Neural cell (in vitro differentiated cells): ENCODE data around the gene NME9. TPM values are rescaled to one million over a fixed set of nuclear protein-coding genes. Genes with fewer than 3 reads are reported as not detected.

Source experiments
- H2AFZ ChIP-seq: fragments of 200-600, 300-800 bp; sonication (generic), shearing (Covaris generic); 2 replicates; pipeline ENCODE4 v1.6.0; 2014; ENCODE audit warnings: low read depth, mild to moderate bottlenecking, antibody characterized with exemption, low read length, moderate library complexity
- H3F3A ChIP-seq: fragments of 200-600 bp; shearing (Covaris generic); 2 replicates; pipeline ENCODE4 v1.6.1; 2016; ENCODE audit warnings: mild to moderate bottlenecking, moderate library complexity, mixed read lengths, antibody characterized with exemption, low read length; ENCODE audit not compliant: insufficient read depth, poor library complexity, severe bottlenecking
- H3K27ac ChIP-seq: fragments of 200-600, 300-800 bp; sonication (generic), shearing (Covaris generic); 2 replicates; pipeline ENCODE4 v1.5.1; 2014; ENCODE audit warnings: mild to moderate bottlenecking, low read length, moderate library complexity
- H3K27me3 ChIP-seq: fragments of 300-800, 200-600 bp; sonication (generic), shearing (Covaris generic); 2 replicates; pipeline ENCODE4 v1.6.0; 2014; ENCODE audit warnings: mild to moderate bottlenecking, low read depth, low read length, moderate library complexity; ENCODE audit not compliant: insufficient read depth
- H3K36me3 ChIP-seq: fragments of 300-800, 200-600 bp; sonication (generic), shearing (Covaris generic); 2 replicates; pipeline ENCODE4 v1.5.1; 2014; ENCODE audit warnings: mild to moderate bottlenecking, antibody characterized with exemption, low read length, moderate library complexity; ENCODE audit not compliant: insufficient read depth
- H3K4me2 ChIP-seq: fragments of 300-800, 200-600 bp; sonication (generic), shearing (Covaris generic); 2 replicates; pipeline ENCODE4 v1.6.0; 2014; ENCODE audit warnings: mild to moderate bottlenecking, low read length
- H3K4me3 ChIP-seq: fragments of 300-800, 200-600 bp; sonication (generic), shearing (Covaris generic); 2 replicates; pipeline ENCODE4 v1.5.1; 2014; ENCODE audit warnings: mild to moderate bottlenecking, low read length, moderate library complexity
- H3K79me2 ChIP-seq: fragments of 200-600 bp; shearing (Covaris generic); replicated peaks from 2 replicates; pipeline ENCODE4 v1.6.0; 2014; ENCODE audit warnings: mild to moderate bottlenecking, low read length, moderate library complexity; ENCODE audit not compliant: insufficient read depth
- H3K9ac ChIP-seq: fragments of 300-800, 200-600 bp; sonication (generic), shearing (Covaris generic); 2 replicates; pipeline ENCODE4 v1.6.1; 2016; ENCODE audit warnings: mild to moderate bottlenecking, low read length, mixed read lengths
- H3K9me2 ChIP-seq: fragments of 200-600 bp; shearing (Covaris generic); 2 replicates; pipeline ENCODE4 v1.6.1; 2016; ENCODE audit warnings: mild to moderate bottlenecking, low read length, mixed read lengths; ENCODE audit not compliant: insufficient read depth
- H3K9me3 ChIP-seq: fragments of 200-600, 300-800 bp; sonication (generic), shearing (Covaris generic); 2 replicates; pipeline ENCODE4 v1.6.1; 2016; ENCODE audit warnings: mild to moderate bottlenecking, mixed run types, low read length, moderate library complexity, mixed read lengths
- H4K20me1 ChIP-seq: fragments of 200-600 bp; shearing (Covaris generic); 2 replicates; pipeline ENCODE4 v1.6.1; 2016; ENCODE audit warnings: mild to moderate bottlenecking, mixed run types; ENCODE audit not compliant: insufficient read depth
- CTCF ChIP-seq: fragments of 450-650 bp; IDR thresholded peaks from 2 replicates; pipeline ENCODE4 v1.5.1; 2014; ENCODE audit warnings: antibody characterized with exemption, mild to moderate bottlenecking, moderate library complexity; ENCODE audit not compliant: poor library complexity, severe bottlenecking
- EP300 ChIP-seq: fragments of 450-650 bp; conservative IDR thresholded peaks from 2 replicates; pipeline ENCODE4 v1.6.1; 2014; ENCODE audit warnings: antibody characterized with exemption, mild to moderate bottlenecking, moderate library complexity; ENCODE audit not compliant: poor library complexity, severe bottlenecking
- EZH2 ChIP-seq: fragments of 200-600, 300-800 bp; shearing (Covaris generic), sonication (generic); IDR thresholded peaks from 2 replicates; pipeline ENCODE4 v1.6.1; 2014; ENCODE audit warnings: antibody characterized with exemption, low read length, borderline replicate concordance, mild to moderate bottlenecking; ENCODE audit not compliant: insufficient read depth, poor library complexity, severe bottlenecking
- MXI1 ChIP-seq: fragments of 450-650 bp; conservative IDR thresholded peaks from 2 replicates; pipeline ENCODE4 v1.6.1; 2014; ENCODE audit warnings: antibody characterized with exemption, mild to moderate bottlenecking; ENCODE audit not compliant: poor library complexity, severe bottlenecking
- POLR2AphosphoS5 ChIP-seq: IDR thresholded peaks from 2 replicates; pipeline ENCODE4 v1.6.1; 2012
- RAD21 ChIP-seq: fragments of 450-650 bp; conservative IDR thresholded peaks from 2 replicates; pipeline ENCODE4 v1.6.1; 2014; ENCODE audit warnings: antibody characterized with exemption, mild to moderate bottlenecking, moderate library complexity
- REST ChIP-seq: IDR thresholded peaks from 2 replicates; pipeline ENCODE4 v1.6.1; 2012; ENCODE audit warnings: borderline replicate concordance
- SMC3 ChIP-seq: fragments of 450-650 bp; conservative IDR thresholded peaks from 2 replicates; pipeline ENCODE4 v1.6.1; 2014; ENCODE audit warnings: antibody characterized with exemption, mild to moderate bottlenecking, moderate library complexity; ENCODE audit not compliant: poor library complexity
- TAF1 ChIP-seq: IDR thresholded peaks from 2 replicates; pipeline ENCODE4 v1.6.1; 2012; ENCODE audit warnings: low read depth
- polyA plus RNA-seq: library from polyadenylated mRNA; depleted of rRNA; stranded (reverse); fragments of >200 nt; gene quantifications from 2 replicates; pipeline ENCODE4 v1.2.3, GENCODE V29; 2014

NME9 gene
- polyA plus RNA-seq, 1 donor from 2014 or later: 17.4 TPM

GRCh38 chr3:138253609-138254008 is 76.0 kb downstream of the NME9 start:
- H3K4me3 ChIP-seq: no peak overlapping the region
- TF ChIP-seq MXI1 (no peak), POLR2AphosphoS5 (no peak), RAD21 (no peak), CTCF (no peak), EZH2 (no peak), SMC3 (no peak), REST (no peak), EP300 (no peak), TAF1 (no peak)
- H3K79me2 ChIP-seq: no peaks in the 10 kb centered on the region
- H2AFZ ChIP-seq: no peak overlapping the region
- no peak overlapping the region for H3K4me2 ChIP-seq
- no peaks in the 10 kb centered on the region for H4K20me1 ChIP-seq
- H3K9me3 ChIP-seq: no peaks in the 10 kb centered on the region
- H3F3A ChIP-seq: no peaks in the 10 kb centered on the region
- H3K27me3 ChIP-seq: no peaks in the 10 kb centered on the region
- no peak overlapping the region for H3K9ac ChIP-seq
- H3K27ac ChIP-seq: no peak overlapping the region
- no peaks in the 10 kb centered on the region for H3K9me2 ChIP-seq
- no peaks in the 10 kb centered on the region for H3K36me3 ChIP-seq

Other genes with a start within 250 kb of the NME9 start
- gene DZIP1L, start 214.2 kb downstream of the NME9 start, polyA plus RNA-seq: 1.7 and 2.7 TPM in 2 replicates
- not detected in 2 replicates for gene A4GNT, start 197.5 kb downstream of the NME9 start, polyA plus RNA-seq
- gene DBR1, start 154.9 kb downstream of the NME9 start, polyA plus RNA-seq: 32.4 and 35.4 TPM in 2 replicates
- 85.6 and 90.6 TPM in 2 replicates for gene ARMC8, start 142.6 kb downstream of the NME9 start, polyA plus RNA-seq
- gene MRAS, start 18.7 kb upstream of the NME9 start, polyA plus RNA-seq: 52.8 and 65.7 TPM in 2 replicates
- 0.33 and 0.80 TPM in 2 replicates for gene ESYT3, start 104.8 kb upstream of the NME9 start, polyA plus RNA-seq